Activated CD4-positive, alpha-beta T cell treated with anti-CD3 and anti-CD28 coated beads, Interleukin-2, amount 50 U/mL, for 16 hours (primary cell): Measurements from ENCODE around the gene NRG3.
A peak's percentile ranks its signal among the peaks of the same experiment; 100 is the strongest.

Experiments
- DNase-seq: peaks from one replicate; pipeline ENCODE4 v3.0.0-alpha.2; 2020

NRG3 gene

DNA sequence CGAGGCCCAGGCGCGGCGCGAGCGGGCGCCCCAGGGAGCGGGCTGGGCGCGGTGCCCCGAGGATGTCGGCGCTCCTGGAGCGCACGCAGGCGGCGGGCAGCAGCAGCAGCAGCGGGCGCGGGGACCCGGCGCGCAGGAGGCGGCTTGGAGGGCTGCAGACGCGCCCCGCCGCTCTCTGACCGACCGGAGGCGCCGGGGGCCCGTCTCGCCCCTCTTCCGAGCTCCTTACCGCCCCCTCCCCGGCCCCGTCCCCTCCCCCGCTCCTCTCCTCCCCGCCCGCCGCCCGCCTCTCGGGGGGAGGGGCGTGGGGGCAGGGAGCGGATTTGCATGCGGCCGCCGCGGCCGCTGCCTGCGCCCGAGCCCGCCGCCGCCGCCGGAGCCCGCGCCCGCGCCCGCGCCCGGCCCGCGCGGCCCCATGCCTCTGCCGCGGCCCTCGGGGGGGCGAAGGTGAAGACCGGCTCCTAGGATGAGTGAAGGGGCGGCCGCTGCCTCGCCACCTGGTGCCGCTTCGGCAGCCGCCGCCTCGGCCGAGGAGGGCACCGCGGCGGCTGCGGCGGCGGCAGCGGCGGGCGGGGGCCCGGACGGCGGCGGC is at the start of gene NRG3:
TSS of gene NRG3 (plus strand) at position 320 of the 592 bp plus-strand sequence.
- DNase-seq, result no peak

DNA sequence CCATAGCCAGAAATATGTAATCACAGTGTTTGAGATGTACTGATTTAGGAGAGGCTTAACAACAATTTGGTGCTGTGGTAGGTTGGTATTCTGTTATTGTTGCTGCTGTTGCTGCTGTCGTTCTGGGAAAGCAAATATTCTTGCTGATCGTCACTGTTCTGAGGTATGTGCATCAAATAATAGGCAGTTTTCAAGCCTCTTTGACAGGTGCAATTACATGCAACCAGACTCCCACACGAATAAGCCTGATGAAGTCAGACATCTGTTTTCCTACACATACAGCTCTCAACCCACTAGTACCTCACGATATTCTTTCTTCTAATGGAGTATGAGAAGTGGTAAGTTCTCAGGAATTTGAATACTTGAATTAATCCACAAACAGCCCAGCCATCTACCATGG is 46.7 kb upstream of the NRG3 start:
- DNase-seq, result no peak

DNA sequence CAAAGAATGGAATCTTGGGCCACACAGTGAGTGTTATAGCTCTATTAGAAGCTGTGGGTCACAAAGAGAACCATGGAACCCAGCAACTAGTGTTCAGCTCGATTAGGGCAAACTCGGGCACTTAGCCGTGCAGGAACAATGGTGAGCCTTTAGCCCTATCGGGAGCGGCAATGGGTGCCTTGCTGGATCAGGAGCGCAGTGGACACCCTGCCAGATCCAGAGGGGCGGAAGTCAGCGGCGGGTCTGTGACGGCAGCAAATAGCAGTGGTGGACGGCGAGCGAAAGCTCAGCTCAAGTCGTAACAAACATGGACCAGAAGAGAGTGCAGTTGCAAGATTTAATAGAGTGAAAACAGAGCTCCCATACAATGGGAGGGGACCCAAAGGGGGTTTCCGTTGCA is 43.9 kb upstream of the NRG3 start:
- DNase-seq, result no peak

DNA sequence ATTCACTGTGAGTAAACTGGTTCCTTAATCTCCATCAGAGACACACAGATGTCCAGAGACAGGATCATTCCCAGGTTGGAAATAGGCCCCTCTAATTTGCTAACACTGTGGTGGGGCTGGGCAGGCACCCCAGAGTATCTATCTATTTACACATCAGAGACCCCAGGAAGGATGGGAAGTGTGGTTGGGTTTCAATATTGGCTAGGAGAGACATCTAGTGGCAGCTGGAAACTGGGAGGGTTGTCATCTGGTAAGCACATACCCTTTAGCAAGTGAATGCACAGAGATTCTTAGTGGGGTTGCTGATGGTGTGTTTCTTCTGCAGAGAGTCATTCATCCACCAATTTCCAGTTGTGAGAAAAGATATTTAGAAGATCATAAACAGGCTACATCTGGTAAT is 36.0 kb upstream of the NRG3 start:
- no peak for DNase-seq

DNA sequence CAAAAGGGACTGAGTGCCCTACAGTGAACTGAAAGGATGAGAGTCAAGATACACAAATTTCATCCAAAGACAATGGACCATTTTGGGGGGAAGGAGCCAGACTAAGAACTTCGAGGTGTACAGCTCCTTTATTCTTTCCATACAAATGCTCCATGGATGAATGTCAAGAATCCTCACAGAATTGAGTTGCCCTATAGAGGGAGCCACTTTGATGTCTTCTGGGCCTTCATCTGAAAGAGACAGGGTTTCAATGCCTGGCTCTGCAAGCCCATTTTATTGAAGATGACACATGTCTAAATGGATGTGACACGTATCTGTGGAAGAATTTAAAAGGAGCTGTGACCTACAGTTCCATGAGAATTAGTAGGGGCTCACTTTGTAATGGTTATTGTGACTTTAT is 32.0 kb upstream of the NRG3 start:
- DNase-seq, result no peak

DNA sequence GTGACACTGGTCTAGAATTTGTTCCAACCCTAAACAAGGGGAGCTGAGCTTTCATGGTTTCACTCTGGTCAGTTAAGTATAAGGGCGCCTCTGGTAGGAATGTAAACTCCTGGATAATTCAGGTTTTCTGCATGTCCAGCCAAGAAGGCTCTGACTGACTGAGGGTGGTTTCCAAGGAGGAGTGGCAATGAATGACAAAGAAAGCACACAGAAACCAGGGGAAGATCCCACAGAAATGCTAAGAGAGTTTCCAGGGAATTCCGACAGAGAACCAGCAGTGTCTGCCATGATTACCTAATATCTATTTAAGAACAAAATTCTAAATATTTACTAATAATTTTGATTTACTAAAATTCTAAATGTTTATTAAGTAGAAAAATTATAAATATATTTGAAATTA is 27.3 kb upstream of the NRG3 start:
- DNase-seq, result no peak

DNA sequence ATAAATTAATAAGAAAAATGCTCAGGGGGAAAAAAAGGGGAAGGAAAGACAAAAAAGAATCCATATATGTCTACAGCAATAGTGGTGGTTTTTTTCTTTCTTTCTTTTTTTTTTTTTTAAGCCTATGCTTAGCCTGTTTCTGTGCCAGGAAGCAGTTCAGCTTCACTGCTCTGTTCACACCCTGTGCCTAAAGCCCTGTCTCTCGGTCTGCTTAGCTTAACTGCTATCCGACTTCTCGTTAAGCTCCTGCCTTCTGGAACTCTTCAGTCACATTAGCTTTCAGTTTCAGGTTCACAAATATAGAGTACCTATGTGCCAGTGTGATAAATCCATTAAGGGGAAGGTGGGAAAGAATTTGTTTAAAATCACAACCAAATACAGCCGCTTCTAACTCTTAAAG is 26.5 kb upstream of the NRG3 start:
- DNase-seq, result no peak

DNA sequence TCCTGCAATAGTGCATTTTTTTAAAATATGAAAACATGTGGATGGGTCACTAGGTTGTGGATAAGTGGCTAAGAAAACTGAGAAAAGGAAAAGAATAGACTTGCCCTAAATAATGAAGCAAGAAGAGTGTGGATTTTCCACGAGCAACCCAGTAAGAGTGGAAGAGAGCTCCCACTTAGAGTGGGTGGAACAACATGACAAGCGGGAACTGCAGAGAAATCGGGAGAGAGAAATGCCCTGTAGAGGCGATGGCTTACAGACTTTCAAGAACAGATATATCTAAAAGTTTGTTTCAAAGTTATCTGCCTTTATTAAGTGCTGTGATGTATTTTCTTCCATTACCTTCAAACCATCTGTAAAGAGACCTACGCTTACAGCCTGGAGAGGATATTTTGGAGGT is 26.1 kb upstream of the NRG3 start:
- no peak for DNase-seq

DNA sequence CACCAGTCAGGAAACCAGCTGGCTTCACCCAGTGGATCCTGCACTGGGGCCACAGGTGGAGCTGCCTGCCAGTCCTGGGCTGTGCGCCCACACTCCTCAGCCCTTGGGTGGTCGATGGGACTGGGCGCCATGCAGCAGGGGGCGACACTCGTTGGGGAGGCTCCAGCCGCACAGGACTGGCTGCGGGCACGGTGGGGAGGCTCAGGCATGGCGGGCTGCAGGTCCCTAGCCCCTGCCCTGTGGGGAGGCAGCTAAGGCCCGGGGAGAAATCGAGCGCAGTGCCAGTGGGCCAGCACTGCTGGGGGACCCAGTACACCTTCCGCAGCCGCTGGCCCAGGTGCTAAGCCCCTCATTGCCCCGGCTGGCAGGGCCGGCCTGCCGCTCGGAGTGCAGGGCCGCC is 12.4 kb upstream of the NRG3 start:
- DNase-seq, result no peak

DNA sequence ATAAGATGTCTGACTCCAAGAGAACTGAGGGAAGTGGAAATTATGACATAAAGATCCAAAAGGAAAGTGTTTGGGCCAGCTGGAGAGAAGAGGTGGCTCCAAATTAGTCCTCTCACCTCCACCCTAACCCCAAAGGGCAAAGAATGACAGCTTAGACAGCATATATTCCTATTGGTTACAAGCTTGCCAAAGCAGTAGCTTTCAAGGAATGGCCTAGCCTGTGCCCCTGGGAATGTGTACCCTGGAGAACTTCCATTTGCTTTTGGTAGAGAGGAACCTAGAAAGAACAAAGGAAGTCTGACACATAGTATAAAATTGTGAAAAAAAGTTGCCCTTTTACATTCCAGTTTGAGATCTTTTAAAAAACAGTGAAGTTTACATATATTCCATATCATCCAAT is 11.2 kb upstream of the NRG3 start:
- no peak for DNase-seq

DNA sequence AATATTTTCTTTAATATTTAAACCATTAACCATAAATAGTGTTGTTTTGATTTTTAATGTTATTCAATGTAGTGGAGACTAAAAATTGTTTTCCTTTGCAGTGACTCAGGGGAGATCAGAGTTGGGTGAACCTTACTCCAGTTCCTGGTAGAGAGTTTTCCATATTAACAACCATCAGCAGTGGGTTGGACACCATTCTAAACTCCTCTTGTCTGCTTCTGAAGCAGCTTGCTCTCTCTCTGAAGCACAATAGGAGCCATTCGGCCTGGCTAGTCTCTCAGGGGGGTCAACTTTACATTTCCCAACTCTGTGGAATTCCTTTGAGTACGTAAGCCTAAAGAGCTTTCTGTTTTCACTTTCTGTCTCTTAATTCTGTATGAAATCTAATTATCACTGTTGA is 9.4 kb upstream of the NRG3 start:
- DNase-seq, result no peak

DNA sequence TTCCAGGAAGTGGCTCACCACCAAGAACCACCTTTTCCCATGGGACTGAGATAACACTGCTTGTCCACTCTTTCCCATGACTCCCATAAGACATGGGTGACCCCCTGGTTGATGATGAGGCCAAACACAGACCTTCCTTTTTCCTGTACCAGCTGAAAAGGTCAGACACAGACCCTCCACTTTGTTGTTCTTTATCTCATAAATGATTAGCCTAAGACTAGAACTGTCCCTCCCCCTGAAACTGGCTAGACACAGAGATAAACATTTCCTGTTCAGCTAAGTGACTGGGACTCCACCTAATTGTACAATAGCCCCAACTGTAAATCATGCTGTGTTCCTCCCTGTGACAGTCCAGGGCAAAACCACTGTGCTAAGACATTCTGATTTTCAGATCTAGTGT is 8.2 kb upstream of the NRG3 start:
- no peak for DNase-seq

DNA sequence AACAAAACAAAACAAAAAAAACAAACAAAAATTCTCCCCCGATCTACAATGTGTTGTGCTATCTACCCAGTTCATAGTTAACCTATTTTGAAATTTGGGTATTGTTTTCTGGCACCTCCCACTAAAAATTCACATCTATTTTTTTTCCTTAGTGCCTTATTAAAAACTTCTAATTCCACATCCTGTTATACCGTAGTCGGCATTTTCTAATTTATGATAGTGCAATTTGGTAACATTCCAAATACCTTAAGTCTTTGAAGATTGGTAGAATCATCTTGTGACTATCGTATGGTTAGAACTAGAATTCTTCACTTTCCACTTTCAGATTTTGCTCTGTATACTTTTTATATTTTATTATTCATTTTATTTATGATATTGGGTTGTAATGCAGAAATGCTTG is 4.5 kb upstream of the NRG3 start:
- no peak for DNase-seq

DNA sequence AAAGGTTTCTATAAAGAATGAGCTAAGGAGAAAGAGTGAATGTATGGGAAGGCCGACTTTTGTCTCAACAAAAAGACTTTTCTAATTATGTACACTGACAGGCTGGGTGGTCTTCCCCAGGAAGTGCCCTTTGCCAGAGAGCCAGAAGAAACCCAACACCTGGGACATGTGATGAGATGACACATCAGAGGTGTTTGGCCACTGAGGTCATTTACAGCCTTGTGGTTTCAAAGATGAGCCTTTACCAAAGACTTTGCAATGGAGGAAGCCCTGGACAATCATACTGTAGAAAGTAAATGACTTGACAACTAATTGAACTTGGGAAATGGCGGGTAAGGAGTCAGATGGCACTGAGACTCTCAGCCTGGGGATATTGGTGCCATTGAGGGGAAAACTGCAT is 3.4 kb upstream of the NRG3 start:
- no peak for DNase-seq

DNA sequence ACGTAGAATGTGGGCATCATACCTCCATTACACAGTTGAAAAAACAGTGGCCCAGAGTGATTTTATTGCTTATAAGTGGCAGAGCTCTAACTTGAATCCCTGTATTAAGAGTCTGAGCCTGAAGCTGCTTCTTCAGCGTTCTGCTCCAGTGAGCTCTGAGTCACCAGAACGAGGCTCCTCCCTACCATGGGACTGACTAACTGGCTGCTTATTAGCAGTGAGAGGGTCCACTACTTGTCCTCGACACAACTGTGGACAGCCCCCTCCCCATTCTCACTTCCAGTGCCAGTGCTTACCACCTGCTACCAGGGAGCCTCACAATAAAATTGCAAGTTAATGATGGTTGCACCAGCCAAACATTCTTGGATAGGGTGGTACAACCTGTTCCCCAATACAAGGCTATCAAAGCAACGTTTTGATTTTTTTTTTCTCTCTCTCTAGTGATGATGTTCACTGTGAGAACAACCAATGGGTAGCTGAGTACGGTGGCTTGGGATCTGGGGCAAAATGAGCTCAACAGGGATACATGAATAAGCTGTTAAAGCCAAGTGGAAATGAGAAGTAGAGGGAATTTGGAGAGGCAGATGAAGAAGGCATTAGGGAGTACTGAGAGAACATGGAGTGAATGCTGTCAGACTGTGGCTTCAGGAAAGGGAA is 2.7 kb upstream of the NRG3 start:
- DNase-seq, result no peak

DNA sequence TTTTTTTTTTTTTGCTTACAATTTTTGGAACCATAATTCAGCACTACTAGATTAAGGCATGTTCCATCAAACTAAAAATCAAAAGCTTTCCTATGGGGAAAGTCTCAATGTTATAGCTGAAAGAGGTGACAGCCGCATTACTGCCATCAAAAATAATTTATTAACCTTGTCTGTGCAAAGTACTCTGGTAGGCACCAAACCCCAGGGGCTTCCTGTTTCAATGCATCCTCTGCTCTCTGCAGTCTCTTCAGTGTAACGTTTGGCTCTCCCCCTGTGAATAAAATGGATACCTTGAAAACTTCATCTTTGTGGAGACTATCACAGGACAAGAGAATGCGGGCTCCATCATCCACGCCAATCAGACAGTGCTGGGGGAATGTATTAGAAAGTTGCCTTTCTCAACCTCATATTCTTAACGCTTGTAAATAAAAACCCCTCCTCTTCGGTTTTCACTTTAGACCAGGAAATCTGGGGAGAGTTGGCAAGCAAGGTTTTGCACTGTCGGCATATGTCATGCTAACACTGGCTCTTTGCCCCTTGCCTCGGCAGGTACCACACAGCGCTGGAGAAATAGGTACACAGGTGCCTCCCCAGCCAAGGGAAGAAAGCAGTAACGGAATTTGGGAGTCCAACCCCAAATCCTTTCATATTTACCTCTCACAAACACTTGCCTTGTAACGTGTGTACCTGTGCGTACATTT is 1.6 kb upstream of the NRG3 start:
- no peak for DNase-seq

DNA sequence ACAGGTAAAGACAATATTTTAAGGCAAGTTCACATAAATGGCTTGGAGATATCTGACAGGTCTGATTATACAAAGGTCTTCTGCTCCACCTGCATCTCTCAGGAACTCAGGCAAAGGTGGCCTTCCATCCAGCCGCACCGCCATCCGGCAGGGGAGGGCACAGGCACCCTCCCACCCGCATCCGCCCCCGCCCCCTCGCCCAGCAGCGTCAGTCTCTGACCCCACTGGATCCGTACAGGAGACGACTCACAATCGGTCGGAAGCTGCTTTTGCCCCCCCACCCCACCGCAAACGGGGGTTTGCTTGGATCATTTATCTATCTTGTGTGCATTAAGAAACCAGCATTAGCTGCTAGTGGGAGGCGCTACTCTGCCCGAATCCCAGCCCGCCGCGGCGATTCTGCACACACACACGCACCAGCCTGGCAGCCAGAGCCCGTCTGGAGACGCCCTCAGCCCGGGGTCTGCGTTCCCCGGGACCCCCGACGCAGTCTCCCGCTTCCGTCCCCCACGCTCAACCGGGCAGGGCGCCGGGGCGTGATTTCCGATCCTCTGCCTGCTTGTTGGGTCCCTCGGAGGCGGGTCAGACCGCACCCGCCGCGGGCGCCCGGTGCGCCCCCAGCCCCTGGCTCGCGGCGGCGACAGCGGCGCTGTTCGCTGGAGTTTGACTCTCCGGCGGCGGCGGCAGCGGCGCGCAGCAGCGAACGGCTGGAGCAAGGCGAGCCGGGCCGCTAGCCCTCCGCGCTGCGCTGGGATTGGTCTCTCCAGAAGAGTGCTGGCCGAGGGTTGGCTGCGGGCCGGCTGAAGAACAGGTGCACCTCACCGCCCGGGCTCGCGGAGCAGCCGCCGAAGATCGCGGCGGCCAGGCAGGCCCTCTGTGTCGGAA is 820 bp upstream of the NRG3 start:
- peak; percentile 1 for DNase-seq

DNA sequence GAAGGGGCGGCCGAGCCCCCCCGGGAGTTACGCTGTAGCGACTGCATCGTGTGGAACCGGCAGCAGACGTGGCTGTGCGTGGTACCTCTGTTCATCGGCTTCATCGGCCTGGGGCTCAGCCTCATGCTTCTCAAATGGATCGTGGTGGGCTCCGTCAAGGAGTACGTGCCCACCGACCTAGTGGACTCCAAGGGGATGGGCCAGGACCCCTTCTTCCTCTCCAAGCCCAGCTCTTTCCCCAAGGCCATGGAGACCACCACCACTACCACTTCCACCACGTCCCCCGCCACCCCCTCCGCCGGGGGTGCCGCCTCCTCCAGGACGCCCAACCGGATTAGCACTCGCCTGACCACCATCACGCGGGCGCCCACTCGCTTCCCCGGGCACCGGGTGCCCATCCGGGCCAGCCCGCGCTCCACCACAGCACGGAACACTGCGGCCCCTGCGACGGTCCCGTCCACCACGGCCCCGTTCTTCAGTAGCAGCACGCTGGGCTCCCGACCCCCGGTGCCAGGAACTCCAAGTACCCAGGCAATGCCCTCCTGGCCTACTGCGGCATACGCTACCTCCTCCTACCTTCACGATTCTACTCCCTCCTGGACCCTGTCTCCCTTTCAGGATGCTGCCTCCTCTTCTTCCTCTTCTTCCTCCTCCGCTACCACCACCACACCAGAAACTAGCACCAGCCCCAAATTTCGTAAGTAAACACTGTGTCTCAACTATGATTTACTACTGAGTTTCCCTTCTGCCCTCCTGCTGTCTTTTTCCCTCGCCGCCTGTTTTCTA is 666 bp downstream of the NRG3 start:
- no peak for DNase-seq

DNA sequence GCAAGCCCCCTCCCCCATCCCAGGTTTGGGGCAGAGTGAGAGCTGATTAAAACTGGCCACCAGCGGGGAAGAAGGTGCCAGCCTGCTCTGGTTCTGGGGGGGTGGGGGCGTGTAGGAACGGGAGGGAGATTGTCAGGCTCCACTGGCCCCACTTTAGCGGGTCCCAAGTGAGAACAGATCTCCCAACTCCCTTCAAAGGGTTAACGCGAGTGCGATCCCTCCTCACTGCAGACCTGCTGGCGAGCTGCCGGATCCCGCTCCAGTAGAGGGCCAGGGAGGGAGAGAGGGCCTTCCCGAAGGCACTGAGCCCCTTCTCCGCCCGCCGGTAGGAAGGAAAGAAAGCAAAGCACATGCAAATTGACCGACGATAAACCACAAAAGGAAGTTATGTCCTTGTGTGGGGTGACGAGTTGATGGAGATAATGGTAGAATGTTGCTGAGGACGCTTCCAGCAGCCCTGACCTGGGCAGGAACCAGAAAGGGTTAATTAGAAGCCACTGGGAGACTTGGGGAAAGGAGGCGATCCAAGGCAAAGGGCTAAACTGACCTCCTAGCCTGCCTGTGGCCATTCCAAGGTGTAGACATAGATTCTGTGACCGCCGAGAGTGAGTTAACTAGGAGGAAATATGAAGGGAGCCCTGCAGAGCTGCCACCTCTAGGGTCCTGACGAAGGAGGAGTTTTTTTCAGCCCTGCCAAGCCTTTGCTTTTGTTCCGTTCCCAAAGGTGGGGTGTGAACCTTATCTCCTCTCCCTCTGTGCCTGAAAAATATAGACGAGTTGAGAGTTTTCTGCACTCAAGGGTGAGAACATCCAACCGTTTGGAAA is 1.5 kb downstream of the NRG3 start:
- no peak for DNase-seq

DNA sequence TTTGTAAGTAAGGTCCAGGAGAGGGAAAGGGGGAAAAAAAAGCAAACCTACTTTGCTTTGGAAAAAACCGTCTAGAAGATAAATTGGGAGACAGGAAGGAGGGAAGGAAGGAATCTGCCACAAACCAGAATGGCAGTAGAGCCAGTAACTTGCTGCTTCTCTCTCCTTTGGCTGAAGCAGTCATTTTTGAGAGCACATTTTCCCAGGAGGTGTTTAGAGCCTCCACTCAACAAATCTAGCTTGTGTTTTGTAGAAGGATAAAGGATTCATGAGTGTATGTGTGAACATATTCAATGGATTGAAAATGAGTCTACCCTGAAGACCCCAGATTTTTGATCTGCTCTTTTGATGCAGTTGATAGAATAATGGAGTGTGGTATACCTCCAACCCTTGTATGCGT is 2.6 kb downstream of the NRG3 start:
- no peak for DNase-seq

DNA sequence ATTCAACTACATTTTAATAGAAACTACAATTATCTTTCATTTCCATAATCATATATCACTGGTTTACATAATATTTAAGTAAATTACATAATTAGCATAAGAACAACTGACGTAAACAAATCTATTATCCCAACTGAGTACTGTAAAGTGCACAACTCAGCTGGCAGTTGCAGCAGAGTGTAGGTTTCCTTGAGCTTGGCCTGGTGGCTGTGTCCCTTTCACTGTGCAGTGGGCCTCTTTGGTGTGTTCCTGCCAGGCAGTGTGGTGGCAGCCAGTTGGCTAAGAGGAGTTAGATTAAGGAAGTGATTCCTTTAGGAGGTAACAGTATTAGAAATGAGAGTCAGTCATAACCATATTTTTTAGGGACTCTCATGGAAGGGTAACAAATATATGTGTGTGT is 7.0 kb downstream of the NRG3 start:
- DNase-seq, result no peak

DNA sequence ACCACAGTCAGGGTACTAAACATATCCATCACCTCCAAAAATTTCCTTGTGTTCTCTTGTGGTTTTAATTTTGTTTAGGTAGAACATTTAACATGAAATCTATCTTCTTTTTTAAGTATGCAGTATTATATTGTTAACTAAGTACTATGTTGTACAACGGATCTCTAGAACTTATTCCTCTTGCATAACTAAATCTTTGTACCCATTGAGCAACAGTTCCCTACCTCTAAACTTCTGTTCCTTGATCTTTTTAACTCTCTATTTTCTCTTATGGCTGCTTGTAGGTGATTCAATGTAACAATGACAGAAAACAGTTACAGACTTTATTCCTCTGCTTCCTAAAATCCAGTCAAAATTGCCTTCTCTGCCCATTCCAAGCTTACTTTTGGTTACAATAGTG is 9.9 kb downstream of the NRG3 start:
- no peak for DNase-seq
